Subcutaneous abdominal adipose tissue (tissue), 5 donors: ENCODE data around the gene WBP1.
A peak's percentile ranks its signal among the peaks of the same experiment; 100 is the strongest.

Experiments used
- H3K27ac ChIP-seq: one replicate; pipeline ENCODE4 v1.7.0; 2013; ENCODE audit warnings: low read depth, mild to moderate bottlenecking, inconsistent platforms, low read length, moderate library complexity
- H3K27me3 ChIP-seq, 5 donors: one replicate each; pipeline ENCODE4 v1.7.0; 2013; ENCODE audit warnings: low read length in 5 of 5, inconsistent platforms in 1 of 5; ENCODE audit not compliant: control insufficient read depth in 5 of 5, insufficient read depth in 4 of 5
- H3K36me3 ChIP-seq, 5 donors: one replicate each; pipeline ENCODE4 v1.7.0; 2013; ENCODE audit warnings: low read length in 5 of 5; ENCODE audit not compliant: control insufficient read depth in 5 of 5, insufficient read depth in 5 of 5
- H3K4me1 ChIP-seq, 5 donors: one replicate each; pipeline ENCODE4 v1.7.0; 2013; ENCODE audit warnings: low read length in 5 of 5, mild to moderate bottlenecking in 3 of 5, moderate library complexity in 1 of 5; ENCODE audit not compliant: control insufficient read depth in 5 of 5, insufficient read depth in 5 of 5
- H3K4me3 ChIP-seq, 5 donors: one replicate each; pipeline ENCODE4 v1.7.0; 2013; ENCODE audit warnings: low read length in 5 of 5, low read depth in 1 of 5
- H3K9ac ChIP-seq, 5 donors: one replicate each; pipeline ENCODE4 v1.7.0; 2013; ENCODE audit warnings: low read length in 5 of 5, mild to moderate bottlenecking in 4 of 5, moderate library complexity in 3 of 5
- H3K9me3 ChIP-seq, 5 donors: one replicate each; pipeline ENCODE4 v1.7.0; 2013; ENCODE audit warnings: low read length in 5 of 5; ENCODE audit not compliant: control insufficient read depth in 5 of 5
- donor health status: healthy.
- donor health status: healthy.
- donor health status: healthy.
- donor health status: healthy.
- donor health status: healthy.

The WBP1 gene

DNA sequence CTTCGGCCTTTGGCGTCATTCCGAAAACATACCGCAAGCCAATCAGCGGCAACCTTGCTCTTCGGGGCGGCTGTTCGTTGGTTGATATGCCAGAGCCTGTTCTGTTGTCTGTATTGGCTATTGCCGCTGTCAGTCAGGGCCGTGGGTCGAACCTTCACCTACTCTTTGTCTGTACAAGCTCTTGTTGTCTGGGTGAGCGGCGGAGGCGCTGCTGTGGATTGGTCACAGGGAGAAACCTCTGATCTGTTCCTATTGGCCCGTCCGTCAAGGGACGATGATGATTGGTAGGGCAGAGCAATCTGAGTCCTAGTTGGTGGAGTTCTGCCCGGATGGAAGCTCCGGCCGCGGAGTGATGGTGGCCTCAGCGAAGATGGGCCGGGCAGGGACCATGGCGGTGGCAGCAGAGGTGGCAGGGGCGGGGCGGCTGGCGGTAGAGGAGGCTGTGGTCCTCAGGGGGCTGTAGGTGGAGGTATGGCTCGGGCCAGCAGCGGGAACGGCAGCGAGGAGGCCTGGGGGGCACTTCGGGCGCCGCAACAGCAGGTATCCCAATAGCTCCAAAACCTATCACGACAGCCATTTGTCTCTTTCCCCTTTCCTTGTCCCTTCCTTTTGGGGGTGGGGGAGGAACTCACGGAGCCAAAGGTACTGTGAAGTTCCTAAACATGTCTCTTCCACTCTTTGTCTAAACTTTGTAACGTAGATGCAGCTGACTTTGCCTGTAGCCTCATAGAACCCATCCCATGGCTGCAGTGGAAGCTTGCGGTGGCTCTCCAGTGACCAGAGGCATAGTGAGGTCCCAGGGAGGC, at the start of gene WBP1:
Gene WBP1, plus strand, starts transcription at position 307 of the 806 bp plus-strand sequence. Its CDS starts 165 bp downstream, at position 472.
- peak within 1 kb of the TSS; percentile 83 to 97 (median 86) for H3K4me3 ChIP-seq
- H3K27me3 ChIP-seq, result no peaks in the 10 kb centered on the region
- no peaks in the 10 kb centered on the region for H3K9me3 ChIP-seq
- peaks cover 0 to 24% (median 21%) of the 10 kb centered on the region in 5 donors for H3K36me3 ChIP-seq
- H3K4me1 ChIP-seq, result peaks cover 11 to 44% (median 39%) of the 10 kb centered on the region in 5 donors
- peak within 1 kb of the TSS; percentile 68 to 89 (median 86) for H3K9ac ChIP-seq
- H3K27ac ChIP-seq, result peak within 1 kb of the TSS; percentile 97

DNA sequence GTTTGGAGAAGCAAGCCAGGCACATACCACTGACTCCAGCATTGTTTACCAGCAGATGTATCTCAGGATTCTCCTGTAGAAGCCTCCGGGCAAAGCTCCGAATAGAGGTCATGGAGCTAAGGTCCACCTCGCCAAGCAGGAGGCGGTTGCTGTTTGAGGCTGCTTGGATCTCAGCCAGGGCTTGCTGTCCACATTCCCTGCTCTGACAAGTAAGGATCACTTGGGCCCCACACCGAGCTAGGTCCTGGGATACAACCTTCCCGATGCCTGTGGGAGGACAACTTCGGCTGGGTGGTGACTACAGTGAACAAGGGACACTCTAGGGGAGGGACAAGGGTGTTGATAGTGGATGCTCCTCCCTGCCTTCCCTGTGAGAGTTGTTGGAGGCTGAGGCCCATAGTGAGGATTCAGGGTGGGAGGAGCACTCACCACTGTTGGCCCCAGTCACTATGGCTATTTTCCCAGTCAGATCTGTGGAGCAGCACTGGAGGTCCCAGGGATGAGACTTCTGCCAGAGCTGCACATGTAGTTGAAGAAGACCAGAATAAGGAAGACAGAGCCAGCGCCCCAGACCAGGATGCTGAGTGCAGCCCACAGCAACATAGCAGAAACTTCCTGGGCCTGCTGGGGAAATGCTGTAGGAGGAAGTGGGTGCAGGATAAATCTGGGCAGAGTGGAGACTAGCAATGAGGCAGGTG, 45.1 kb upstream of the WBP1 start:
- Histone ChIP-seq H3K9ac (peak overlapping the region in 1 of 5 donors; percentile 46), H3K36me3 (no peaks in the 10 kb centered on the region), H3K4me1 (peaks cover 0 to 28% (median 22%) of the 10 kb centered on the region in 5 donors), H3K27ac (no peak overlapping the region), H3K4me3 (no peak overlapping the region), H3K9me3 (no peaks in the 10 kb centered on the region), H3K27me3 (peaks cover 0 to 13% (median 5%) of the 10 kb centered on the region in 5 donors)

- Histone ChIP-seq H3K27ac (no peak overlapping the region), H3K9ac (peak overlapping the region in 4 of 5 donors; percentile 31 to 77 (median 60)), H3K27me3 (peaks cover 0 to 15% (median 5%) of the 10 kb centered on the region in 5 donors), H3K4me1 (peaks cover 0 to 28% (median 22%) of the 10 kb centered on the region in 5 donors), H3K9me3 (no peaks in the 10 kb centered on the region), H3K4me3 (peak overlapping the region in 4 of 5 donors; percentile 68 to 90 (median 78)), H3K36me3 (no peaks in the 10 kb centered on the region)
These were observed 43.8 kb upstream of the WBP1 start for GRCh38 chr2:74414441-74414840.

- Histone ChIP-seq H3K4me1 (peaks cover 0 to 28% (median 22%) of the 10 kb centered on the region in 5 donors), H3K9ac (peak overlapping the region in 4 of 5 donors; percentile 31 to 77 (median 60)), H3K36me3 (no peaks in the 10 kb centered on the region), H3K9me3 (no peaks in the 10 kb centered on the region), H3K4me3 (peak overlapping the region; percentile 68 to 90 (median 78)), H3K27me3 (peaks cover 0 to 15% (median 5%) of the 10 kb centered on the region in 5 donors), H3K27ac (peak overlapping the region; percentile 23)
These were observed 43.1 kb upstream of the WBP1 start for GRCh38 chr2:74414881-74415761.

DNA sequence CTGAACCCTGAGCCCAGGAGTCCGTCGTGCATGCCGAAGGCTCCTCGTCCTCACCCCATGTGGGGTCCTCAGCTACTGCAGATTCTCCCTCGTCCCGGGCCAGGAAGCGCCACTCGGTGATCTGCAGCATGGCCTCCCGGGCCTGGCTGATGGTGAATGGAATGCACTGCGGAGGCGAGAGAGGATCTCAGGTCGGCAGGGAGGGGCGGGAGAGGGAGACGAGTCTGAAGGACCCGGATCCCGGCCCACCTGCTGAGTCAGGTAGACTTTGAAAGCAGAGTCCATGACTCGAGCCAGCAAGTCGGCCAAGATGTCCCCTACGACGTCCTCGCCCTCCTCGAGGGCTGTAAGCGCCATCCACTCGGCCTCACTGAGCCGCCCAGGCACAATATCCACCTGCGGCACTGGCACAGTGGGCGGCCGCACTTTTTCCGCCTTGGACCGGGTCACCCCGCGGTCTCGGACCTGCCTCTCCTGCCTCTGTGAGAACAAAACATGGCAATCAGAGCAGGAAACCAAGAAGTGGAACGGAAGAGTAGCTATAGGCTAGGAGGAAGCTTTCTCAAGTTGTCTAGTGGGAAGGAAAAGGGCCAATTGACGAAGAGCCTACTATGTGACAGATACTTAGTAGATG, 42.4 kb upstream of the WBP1 start:
- no peaks in the 10 kb centered on the region for H3K36me3 ChIP-seq
- peaks cover 0 to 15% (median 5%) of the 10 kb centered on the region in 5 donors for H3K27me3 ChIP-seq
- H3K4me3 ChIP-seq, result peak overlapping the region; percentile 68 to 90 (median 78)
- peak overlapping the region in 3 of 5 donors; percentile 31 to 77 (median 70) for H3K9ac ChIP-seq
- H3K4me1 ChIP-seq, result peaks cover 0 to 29% (median 23%) of the 10 kb centered on the region in 5 donors
- H3K9me3 ChIP-seq, result no peaks in the 10 kb centered on the region
- no peak overlapping the region for H3K27ac ChIP-seq

GRCh38 chr2:74416778-74417177, 41.5 kb upstream of the WBP1 start:
- no peaks in the 10 kb centered on the region for H3K9me3 ChIP-seq
- H3K4me3 ChIP-seq, result no peak overlapping the region
- H3K27ac ChIP-seq, result no peak overlapping the region
- H3K27me3 ChIP-seq, result peaks cover 0 to 17% (median 5%) of the 10 kb centered on the region in 5 donors
- no peaks in the 10 kb centered on the region for H3K36me3 ChIP-seq
- no peak overlapping the region for H3K9ac ChIP-seq
- H3K4me1 ChIP-seq, result peaks cover 0 to 38% (median 32%) of the 10 kb centered on the region in 5 donors

- Histone ChIP-seq H3K4me3 (no peak overlapping the region), H3K27ac (no peak overlapping the region), H3K9ac (no peak overlapping the region), H3K4me1 (peaks cover 0 to 42% (median 36%) of the 10 kb centered on the region in 5 donors), H3K27me3 (peaks cover 0 to 21% (median 6%) of the 10 kb centered on the region in 5 donors), H3K9me3 (no peaks in the 10 kb centered on the region), H3K36me3 (no peaks in the 10 kb centered on the region)
These were observed 41.0 kb upstream of the WBP1 start for GRCh38 chr2:74417197-74417596.

- Histone ChIP-seq H3K9ac (no peak overlapping the region), H3K36me3 (no peaks in the 10 kb centered on the region), H3K9me3 (no peaks in the 10 kb centered on the region), H3K27me3 (peaks cover 0 to 22% (median 8%) of the 10 kb centered on the region in 5 donors), H3K27ac (no peak overlapping the region), H3K4me1 (peaks cover 0 to 43% (median 36%) of the 10 kb centered on the region in 5 donors), H3K4me3 (no peak overlapping the region)
These were observed 40.5 kb upstream of the WBP1 start for GRCh38 chr2:74417763-74418162.

DNA sequence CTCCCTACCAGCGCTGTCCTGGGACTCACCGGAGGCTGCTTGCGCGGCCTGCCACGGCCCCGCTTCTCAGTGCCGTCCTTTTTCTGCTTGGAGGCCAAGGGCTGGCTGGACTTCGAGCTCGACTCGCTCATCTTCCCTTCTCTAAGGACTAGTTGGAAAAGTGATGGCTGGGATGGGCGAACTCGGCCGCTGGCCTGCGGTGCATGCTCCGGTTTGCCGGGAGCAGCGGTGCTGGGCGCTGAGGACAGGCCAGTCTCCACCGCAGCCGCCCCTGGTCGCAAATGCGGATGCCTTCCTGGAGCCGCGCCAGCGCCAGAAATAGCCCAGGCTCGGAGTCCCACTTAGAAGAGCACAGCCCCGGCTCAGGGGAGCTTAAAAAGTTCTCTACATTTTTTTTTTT, 39.9 kb upstream of the WBP1 start:
- H3K9ac ChIP-seq, result no peak overlapping the region
- H3K27me3 ChIP-seq, result peaks cover 0 to 22% (median 8%) of the 10 kb centered on the region in 5 donors
- H3K9me3 ChIP-seq, result no peaks in the 10 kb centered on the region
- H3K27ac ChIP-seq, result no peak overlapping the region
- H3K36me3 ChIP-seq, result no peaks in the 10 kb centered on the region
- peaks cover 0 to 40% (median 36%) of the 10 kb centered on the region in 5 donors for H3K4me1 ChIP-seq
- H3K4me3 ChIP-seq, result no peak overlapping the region
